Pons (tissue), 1 donor: ENCODE results near the gene KDM4B.
A peak's percentile ranks its signal among the peaks of the same experiment; 100 is the strongest.
"Not testable (repeated sequence)": the region's sequence is repeated elsewhere in the genome, so short reads cannot be mapped to it uniquely, and the experiment has no call there.

ENCODE experiments used
- DNase-seq: peaks from one replicate; pipeline ENCODE4 v3.0.0-alpha.2; 2016; ENCODE audit warnings: low spot score

Gene KDM4B

GRCh38 chr19:4968462-4969291, at the start of gene KDM4B:
KDM4B (plus strand) TSS chr19:4969113; CDS start chr19:5032891, 63,778 bp downstream.
- peak; percentile 99 for DNase-seq

DNA sequence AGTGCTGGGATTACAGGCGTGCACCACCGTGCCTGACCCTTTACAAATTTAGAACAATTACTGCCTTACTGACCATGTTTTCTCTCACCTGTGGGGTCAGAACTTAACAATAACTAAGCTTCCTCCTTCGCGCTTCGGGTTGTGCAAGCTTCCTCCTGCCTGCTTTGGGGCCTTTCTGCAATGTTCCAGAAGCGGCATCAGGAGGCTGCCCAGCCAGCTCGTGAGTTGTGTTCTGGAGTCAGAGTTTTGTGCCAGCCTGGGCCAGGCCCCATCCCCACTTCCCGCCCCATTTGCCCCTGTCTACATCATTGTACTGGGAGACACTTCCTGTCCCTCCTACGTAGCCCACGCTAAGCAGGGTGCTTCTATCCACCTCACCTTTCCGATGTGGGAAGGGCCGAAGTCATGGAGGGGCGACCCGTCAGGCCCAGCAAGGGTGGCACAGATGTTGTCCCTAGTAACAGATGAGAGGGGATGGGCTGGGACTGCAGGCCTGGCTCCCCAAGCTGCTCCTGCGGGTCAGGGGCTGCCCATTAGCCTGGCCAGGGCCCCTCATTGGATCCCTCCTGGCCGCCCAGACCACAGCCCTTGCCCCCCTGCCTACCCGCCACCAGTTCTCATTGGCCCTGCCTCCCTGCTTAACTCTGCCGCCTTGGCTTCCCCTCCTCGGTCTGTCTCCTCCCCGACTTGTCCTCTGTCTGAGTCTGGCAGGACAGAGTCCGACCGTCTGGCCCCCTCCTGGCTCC, 46.2 kb upstream of the KDM4B start:
- DNase-seq, result peak; percentile 22

DNA sequence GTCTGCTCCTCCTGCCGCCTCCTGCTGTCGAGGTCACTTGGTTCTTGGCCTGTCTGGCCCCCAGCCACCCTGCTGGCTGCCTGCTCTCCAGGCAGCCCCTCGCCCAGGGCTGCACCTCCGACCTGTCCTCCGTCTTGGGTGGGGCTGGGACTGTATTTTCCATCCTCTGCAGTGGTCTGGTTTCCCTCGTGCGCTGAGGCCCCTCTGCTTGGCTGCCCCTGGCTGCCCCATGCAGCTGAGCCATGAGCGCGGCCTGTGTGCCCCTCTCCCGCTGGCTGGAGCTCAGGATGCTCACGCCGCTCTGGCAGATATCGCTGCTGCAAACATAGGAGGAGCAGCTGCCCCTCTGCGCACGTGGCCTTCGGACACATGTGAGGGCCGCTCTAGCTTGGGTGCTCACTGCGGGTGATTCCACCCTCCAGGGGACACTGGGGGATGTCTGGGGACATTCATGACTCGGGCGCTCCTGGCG, 45.6 kb upstream of the KDM4B start:
- no peak for DNase-seq

DNA sequence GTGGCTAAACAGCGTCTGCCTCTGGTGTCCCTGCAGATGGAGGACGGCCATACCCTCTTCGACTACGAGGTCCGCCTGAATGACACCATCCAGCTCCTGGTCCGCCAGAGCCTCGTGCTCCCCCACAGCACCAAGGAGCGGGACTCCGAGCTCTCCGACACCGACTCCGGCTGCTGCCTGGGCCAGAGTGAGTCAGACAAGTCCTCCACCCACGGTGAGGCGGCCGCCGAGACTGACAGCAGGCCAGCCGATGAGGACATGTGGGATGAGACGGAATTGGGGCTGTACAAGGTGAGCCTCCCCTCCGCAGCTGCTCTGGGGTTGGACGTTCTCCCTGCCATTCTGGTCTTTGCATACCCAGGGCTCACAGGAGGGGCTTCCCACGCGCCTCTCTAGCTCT, 39.7 kb upstream of the KDM4B start:
- no peak for DNase-seq

- DNase-seq, result no peak
These were observed 38.2 kb upstream of the KDM4B start for GRCh38 chr19:4930664-4931063.

GRCh38 chr19:4932711-4933110, 36.2 kb upstream of the KDM4B start:
- DNase-seq, result no peak

DNA sequence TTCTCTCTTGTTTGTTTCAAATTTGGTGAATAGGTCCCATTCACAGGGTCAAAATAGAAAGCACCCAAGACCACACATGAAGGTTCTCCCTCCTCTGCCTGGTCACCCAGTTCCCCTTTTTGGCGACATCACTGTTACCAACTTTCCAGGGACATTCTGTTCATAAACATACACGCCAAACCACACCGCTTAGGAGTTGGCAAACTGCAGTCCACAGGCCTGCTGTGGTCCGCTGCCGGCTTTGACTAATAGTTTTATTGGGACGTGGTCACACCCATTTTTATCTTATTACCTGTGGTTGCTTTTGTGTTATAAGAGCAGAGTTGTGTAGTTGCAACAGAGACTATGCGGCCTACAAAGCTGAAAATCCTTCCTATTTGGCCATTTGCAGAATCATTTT, 35.4 kb upstream of the KDM4B start:
- peak; percentile 17 for DNase-seq

GRCh38 chr19:4935444-4935843, 33.5 kb upstream of the KDM4B start:
- no peak for DNase-seq

DNA sequence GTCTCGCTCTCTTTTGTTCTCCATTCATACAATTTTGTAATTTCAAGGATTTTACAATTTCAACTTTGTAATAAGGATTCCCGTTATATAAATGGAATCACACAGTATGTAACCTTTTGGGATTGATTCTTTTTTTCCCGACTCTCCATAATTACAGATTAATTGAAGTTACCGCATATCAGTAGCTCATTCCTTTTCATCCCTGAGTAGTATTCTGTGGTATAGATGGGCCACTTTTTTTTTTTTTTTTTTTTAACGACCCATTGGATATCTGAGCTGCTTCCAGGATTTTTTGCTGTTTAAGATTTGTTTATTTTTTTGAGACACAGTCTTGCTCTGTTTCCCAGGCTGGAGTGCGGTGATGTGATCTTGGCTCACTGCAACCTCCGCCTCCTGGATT, 31.9 kb upstream of the KDM4B start:
- DNase-seq, result no peak

GRCh38 chr19:4938461-4938860, 30.5 kb upstream of the KDM4B start:
- DNase-seq, result not testable (repeated sequence)

DNA sequence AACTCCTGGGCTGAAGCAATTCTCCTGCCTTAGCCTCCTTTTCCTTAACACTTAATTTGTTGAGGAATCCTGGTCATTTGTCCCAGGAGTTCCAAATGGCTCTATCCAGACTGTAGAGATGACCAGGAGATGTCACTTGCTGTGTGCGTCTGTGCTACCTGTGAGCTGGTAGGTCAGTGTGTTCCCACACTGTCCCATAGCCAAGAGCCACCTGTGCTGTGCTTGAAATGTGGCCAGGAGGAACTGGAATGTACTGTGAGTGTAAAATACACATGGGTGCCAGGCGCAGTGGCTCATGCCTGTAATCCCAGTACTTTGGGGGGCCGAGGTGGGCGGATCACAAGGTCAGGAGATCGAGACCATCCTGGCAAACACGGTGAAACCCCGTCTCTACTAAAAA, 29.4 kb upstream of the KDM4B start:
- no peak for DNase-seq

- not testable (repeated sequence) for DNase-seq
These were observed 27.2 kb upstream of the KDM4B start for GRCh38 chr19:4941638-4942169.

DNA sequence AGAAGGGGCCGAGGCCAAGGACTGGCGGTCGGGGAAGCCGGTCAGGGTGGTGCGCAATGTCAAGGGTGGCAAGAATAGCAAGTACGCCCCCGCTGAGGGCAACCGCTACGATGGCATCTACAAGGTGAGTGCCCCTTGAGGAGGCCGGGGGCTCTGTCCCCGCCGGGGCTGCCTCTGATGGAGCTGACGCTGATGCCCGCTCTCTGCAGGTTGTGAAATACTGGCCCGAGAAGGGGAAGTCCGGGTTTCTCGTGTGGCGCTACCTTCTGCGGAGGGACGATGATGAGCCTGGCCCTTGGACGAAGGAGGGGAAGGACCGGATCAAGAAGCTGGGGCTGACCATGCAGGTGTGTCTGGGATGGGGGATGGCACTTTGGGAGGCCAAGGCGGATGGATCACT, 18.3 kb upstream of the KDM4B start:
- DNase-seq, result not testable (repeated sequence)

- no peak for DNase-seq
These were observed 17.3 kb upstream of the KDM4B start for GRCh38 chr19:4951656-4952055.

DNA sequence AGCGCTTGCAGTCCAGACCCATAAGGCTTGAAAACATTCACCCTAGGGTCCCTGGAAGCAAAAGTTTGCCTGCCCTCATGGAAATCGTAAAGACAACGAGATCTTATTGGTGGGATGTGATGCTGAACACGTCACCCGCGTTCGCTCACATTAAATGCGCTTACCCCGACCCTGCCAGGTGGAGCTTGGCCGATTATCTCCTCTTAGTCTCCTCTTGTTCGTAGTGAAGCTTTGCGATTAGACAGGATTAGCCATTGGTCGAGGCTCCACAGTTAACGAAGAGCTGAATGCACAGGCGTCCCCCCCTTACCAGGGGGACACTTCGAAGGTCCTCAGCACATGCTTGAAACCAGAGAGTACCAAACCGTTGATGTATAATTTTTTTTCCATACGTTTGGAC, 16.0 kb upstream of the KDM4B start:
- DNase-seq, result no peak

- not testable (repeated sequence) for DNase-seq
These were observed 14.4 kb upstream of the KDM4B start for GRCh38 chr19:4954320-4955149.

DNA sequence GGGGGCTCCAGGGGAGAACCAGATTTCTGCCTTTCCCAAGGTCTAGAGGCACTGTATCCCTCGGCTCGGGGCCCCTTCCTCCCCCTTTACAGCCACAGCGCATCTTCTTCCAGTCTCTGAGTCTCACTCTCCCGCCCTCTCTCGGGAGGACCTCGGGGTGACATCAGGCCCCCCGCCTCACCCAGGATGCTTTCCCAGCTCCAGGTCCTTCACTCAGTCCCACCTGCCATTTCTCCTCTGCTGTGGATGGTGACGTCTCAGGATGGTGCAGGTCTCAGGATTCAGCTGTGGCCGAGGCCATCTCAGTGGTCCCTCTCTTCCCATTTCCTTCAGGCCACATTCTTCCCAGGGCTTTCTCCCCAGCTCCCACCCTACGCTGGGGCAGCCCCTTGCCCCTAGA, 13.6 kb upstream of the KDM4B start:
- DNase-seq, result no peak

DNA sequence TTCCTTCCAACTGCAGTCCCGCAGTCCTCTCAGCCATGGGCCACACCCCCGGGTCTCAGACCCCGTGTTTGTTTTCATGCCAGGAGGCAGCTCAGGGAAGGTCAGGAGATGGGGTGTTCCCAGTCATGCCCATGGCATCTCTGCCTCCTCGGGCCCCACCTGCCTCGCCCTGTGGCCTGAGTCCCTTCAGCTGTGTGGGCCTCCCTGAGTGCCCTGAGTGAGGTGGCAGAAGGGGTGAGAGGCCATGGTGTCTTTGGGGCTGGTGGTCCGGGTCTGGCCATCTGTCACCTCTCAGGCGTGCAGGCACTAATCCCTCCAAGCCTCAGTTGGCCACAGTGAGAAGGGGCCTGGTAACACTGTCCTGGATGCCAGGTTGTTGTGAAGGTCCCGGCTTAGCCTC, 10.9 kb upstream of the KDM4B start:
- no peak for DNase-seq

DNA sequence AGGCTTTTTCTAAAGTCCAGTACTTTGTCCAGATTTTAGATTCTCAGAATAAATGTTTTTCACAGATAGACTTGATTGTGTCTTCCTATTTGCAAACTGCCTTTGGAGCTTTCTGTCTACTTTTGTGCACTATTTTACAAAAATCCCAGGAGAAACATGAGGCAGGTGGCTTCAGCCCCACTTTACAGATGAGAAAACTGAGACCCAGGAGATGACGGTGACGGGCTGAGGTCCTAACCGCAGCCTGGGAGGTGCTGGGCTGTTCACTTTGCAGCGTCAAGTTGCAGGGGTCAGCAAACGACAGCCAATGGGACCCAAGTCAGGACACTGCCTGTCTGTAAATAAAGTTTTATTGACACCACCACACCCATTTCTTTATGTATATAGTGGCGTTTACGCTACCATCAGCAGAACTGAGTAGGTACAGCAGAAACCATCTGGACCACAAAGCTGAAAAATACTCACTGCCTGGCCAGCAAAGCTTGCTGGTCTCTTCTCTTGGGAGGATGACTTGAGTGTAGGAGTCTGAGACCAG, 6.8 kb upstream of the KDM4B start:
- DNase-seq, result no peak

- no peak for DNase-seq
These were observed 3.9 kb upstream of the KDM4B start for GRCh38 chr19:4965061-4965460.

DNA sequence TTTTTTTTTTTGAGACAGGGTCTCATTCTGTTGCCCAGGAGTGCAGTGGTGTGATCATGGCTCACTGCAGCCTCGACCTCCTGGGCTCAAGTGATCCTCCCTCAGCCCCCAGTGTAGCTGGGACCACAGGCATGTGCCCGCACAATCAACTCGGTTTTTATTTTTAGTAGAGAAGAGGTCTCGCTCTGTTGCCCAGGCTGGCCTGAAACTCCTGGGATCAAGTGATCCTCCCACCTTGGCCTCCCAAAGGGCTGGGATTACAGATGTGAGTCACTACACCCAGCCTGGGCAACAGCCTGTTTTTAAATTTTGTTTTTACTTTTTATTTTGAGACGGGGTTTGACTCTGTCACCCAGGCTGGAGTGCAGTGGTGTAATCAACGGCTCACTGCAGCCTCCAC, 2.3 kb upstream of the KDM4B start:
- no peak for DNase-seq
